ENCODE results near the gene VMO1.

Gene VMO1

GRCh38 chr17:4738136-4739121 lies 47.7 kb downstream of the VMO1 start:
- H3F3A ChIP-seq (ENCODE audit: insufficient read depth, low read length), result no peaks in the 10 kb centered on the region
- H3K4me2 ChIP-seq (ENCODE audit: low read length), result peak overlapping the region; percentile 87
- no peaks in the 10 kb centered on the region for H3K9me3 ChIP-seq (ENCODE audit: low read length)
- H3K27ac ChIP-seq (ENCODE audit: low read depth, low read length, poor library complexity, severe bottlenecking), result no peak overlapping the region
- H4K20me1 ChIP-seq (ENCODE audit: insufficient read depth, low read length), result no peaks in the 10 kb centered on the region
- no peaks in the 10 kb centered on the region for H3K79me2 ChIP-seq (ENCODE audit: insufficient read depth, low read length)
- H3K27me3 ChIP-seq (ENCODE audit: insufficient read depth, low read length), result peaks cover 9% of the 10 kb centered on the region
- H2AFZ ChIP-seq (ENCODE audit: low read length), result no peak overlapping the region
- no peak for TF ChIP-seq EZH2 (IDR thresholded peaks at IDR 0.05; ENCODE audit: borderline replicate concordance, low read length)
- no peak for TF ChIP-seq CTCF (IDR thresholded peaks at IDR 0.05; ENCODE audit: low read length)
- H3K4me1 ChIP-seq (ENCODE audit: insufficient read depth, low read length, severe bottlenecking), result peaks cover 17% of the 10 kb centered on the region
- peak overlapping the region; percentile 65; the same call in 1 of the 2 replicates for H3K9ac ChIP-seq (ENCODE audit: low read length)
- H3K9me2 ChIP-seq (ENCODE audit: low read depth, low read length), result no peaks in the 10 kb centered on the region
- no peaks in the 10 kb centered on the region for H3K36me3 ChIP-seq (ENCODE audit: insufficient read depth, low read length)
- peak overlapping the region; percentile 70 for H3K4me3 ChIP-seq (ENCODE audit: low read depth, low read length, poor library complexity, severe bottlenecking)

- H3K9me2 ChIP-seq (ENCODE audit: low read depth, low read length), result no peaks in the 10 kb centered on the region
Observed at GRCh38 chr17:4735876-4736651, 50.1 kb downstream of the VMO1 start.

More at GRCh38 chr17:4735876-4736651, 50.1 kb downstream of the VMO1 start:
- Histone ChIP-seq H3F3A (ENCODE audit: insufficient read depth, low read length) (peaks cover 4% of the 10 kb centered on the region; the same call in 1 of the 2 replicates), H3K27ac (ENCODE audit: low read depth, low read length, poor library complexity, severe bottlenecking) (no peak overlapping the region), H3K4me2 (ENCODE audit: low read length) (no peak overlapping the region), H3K36me3 (ENCODE audit: insufficient read depth, low read length) (no peaks in the 10 kb centered on the region), H3K79me2 (ENCODE audit: insufficient read depth, low read length) (no peaks in the 10 kb centered on the region), H2AFZ (ENCODE audit: low read length) (no peak overlapping the region), H3K4me3 (ENCODE audit: low read depth, low read length, poor library complexity, severe bottlenecking) (no peak overlapping the region), H3K27me3 (ENCODE audit: insufficient read depth, low read length) (peaks cover 9% of the 10 kb centered on the region), H3K9me3 (ENCODE audit: low read length) (no peaks in the 10 kb centered on the region), H3K9ac (ENCODE audit: low read length) (no peak overlapping the region), H4K20me1 (ENCODE audit: insufficient read depth, low read length) (no peaks in the 10 kb centered on the region), H3K4me1 (ENCODE audit: insufficient read depth, low read length, severe bottlenecking) (peaks cover 35% of the 10 kb centered on the region)
- TF ChIP-seq CTCF (IDR thresholded peaks at IDR 0.05; ENCODE audit: low read length) (no peak), EZH2 (IDR thresholded peaks at IDR 0.05; ENCODE audit: borderline replicate concordance, low read length) (no peak)

Data from OCI-LY1 (cell line).